SU-DHL-6 (cell line): Measurements from ENCODE around the gene SRGAP3.

Source experiments
- CTCF ChIP-seq: fragments of 200-600 bp; sonication (generic); IDR thresholded peaks from one replicate; pipeline ENCODE4 v1.5.1; 2017; ENCODE audit warnings: antibody characterized with exemption, mild to moderate bottlenecking, low read length, moderate library complexity; ENCODE audit not compliant: insufficient read depth, poor library complexity, severe bottlenecking
- EZH2phosphoT487 ChIP-seq: fragments of 200-600 bp; sonication (generic), shearing (Covaris generic); conservative IDR thresholded peaks from 2 replicates; pipeline ENCODE4 v1.6.1; 2018; ENCODE audit warnings: mild to moderate bottlenecking, antibody characterized with exemption, low read length, moderate library complexity, mixed read lengths

- TF ChIP-seq CTCF (no peak), EZH2phosphoT487 (no peak)
Measured at GRCh38 chr3:9098716-9099675, 150.4 kb downstream of the SRGAP3 start.
